NCI-H1436 (cell line): Measurements from ENCODE around the gene CENPE.

Source experiments
- DNase-seq: peaks from one replicate; lab custom pipeline; 2025; lab: John Stamatoyannopoulos, UW

The CENPE gene

GRCh38 chr4:103123114-103123513 is 75.0 kb downstream of the CENPE start:
- no peak for DNase-seq

- no peak for DNase-seq
Observed at GRCh38 chr4:103118166-103118565, 80.0 kb downstream of the CENPE start.

DNA sequence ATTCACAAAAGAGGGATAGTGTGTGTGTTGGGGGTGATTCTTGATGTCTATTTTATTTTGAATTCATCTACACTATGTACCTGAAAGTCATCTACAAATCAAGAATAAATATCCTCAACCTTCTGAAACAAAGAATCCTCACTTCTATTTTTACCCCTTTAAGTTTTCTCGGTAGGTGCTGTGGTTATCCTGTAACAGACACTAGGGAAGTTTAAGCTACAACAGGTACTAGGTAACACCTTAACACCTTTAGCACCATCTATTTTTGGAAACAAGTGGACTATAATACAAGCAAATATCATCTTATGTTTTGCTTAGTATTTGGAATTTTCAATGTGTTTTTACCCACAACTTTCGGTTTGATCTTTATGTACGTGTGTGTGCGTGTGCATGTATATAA is 86.5 kb downstream of the CENPE start:
- DNase-seq = no peak

DNA sequence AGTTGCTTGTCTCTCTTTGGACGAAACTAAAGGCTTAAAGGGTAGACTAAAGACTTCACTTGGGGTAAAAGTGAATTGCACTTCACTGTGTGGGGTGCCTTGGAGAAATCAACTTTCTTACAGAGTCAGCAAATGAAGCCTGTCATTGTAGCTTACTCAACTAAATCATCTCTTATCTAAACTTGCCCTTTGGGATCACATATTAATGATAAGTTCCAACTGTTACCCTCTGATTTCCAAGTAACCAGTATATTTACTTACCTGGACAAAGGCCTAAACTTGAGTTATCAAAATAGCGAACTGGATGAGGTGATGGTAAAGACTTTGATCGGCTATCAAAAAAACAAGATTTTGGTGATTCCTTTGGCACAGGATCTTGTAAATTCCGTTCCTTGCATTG is 89.6 kb downstream of the CENPE start:
- no peak for DNase-seq

GRCh38 chr4:103105558-103106356 is 92.4 kb downstream of the CENPE start:
- no peak for DNase-seq

DNA sequence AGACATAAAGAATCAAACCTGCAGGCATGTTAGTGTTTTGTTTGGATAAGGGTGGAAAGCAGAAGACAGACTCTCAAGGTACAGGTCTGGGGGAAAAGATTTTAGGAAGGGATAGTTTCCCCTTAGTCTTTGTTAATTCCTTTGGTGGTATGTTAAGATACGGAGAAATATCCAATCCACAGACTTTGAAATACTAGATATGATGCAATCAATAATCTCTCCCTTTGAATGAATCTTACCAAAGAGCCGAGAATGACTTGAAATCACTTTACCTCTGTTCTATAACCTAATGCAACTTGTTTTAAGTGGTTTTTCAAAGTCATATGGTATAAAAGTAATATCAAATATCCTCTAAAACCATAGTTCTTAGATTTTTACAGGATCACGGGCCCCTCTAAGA is 93.3 kb downstream of the CENPE start:
- no peak for DNase-seq

GRCh38 chr4:103100691-103101090 is 97.5 kb downstream of the CENPE start:
- no peak for DNase-seq

GRCh38 chr4:103099691-103100392 is 98.3 kb downstream of the CENPE start, which contains the start of gene BDH2:
BDH2 (minus strand) TSS chr4:103099834; CDS start chr4:103096254, 3,580 bp downstream.
- peak; percentile 83 for DNase-seq

- no peak for DNase-seq
Observed at GRCh38 chr4:103098756-103099440, 99.2 kb downstream of the CENPE start.

GRCh38 chr4:103098341-103098740 is 99.8 kb downstream of the CENPE start:
- no peak for DNase-seq

GRCh38 chr4:103097112-103097511 is 101.0 kb downstream of the CENPE start:
- no peak for DNase-seq

- DNase-seq = no peak
Observed at GRCh38 chr4:103095080-103095479, 103.1 kb downstream of the CENPE start.

DNA sequence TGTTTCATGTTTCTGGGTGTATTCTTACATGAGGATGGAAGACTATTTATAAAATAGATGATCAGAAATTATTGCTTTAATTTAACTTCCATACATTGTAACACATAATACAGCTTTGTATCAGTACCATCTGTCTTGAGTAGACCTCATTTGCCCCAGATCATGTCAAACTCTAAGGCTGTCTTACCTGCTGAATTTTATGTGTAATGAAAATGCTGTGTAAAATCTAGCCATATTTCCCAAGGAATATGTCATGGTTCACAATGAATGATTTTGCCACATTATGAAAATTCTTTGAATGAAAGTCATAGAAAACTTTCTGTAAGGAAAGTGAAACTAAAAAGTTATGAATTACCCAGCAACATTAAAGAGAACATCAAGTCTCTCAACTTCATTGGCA is 105.9 kb downstream of the CENPE start:
- DNase-seq = no peak

GRCh38 chr4:103091601-103092223 is 106.4 kb downstream of the CENPE start:
- DNase-seq = peak; percentile 81

DNA sequence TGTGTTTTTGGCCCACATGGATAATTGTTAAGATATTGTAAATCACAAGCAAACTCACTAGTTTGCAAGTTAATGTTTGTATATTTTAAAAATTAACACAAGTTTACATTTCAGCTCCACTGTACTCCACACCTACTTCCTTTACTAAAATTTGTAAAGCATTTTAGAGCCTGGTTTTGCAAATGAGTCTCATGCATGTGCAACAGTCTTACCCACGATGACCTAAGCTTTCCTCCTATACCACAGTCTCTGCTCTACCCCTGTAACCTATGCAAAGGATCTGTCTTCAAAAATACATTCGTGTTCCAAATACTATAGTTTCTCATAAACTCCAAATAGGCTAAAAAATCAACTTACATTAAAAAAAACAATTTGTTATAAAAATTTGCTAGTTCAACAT is 108.7 kb downstream of the CENPE start:
- no peak for DNase-seq

DNA sequence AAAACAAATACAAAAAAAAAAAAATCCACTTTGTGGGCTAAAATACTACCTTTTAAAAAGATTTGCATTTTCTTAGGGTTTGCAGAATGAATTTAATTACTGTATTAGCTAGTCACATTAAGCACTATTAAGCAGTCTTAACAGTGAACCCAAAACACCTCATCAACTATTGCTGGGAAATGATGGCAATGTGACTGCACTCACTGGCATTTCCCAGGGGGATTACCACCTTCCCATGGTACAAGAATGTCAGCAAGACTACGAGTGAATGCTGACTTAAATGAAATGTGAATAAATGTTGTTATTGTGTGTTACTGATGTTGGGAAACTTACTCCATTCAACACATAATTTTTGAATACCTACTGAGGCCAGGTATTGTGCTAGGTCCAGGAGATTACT is 111.6 kb downstream of the CENPE start:
- DNase-seq = no peak

GRCh38 chr4:103085555-103086196 is 112.5 kb downstream of the CENPE start:
- DNase-seq = no peak

GRCh38 chr4:103079621-103080020 is 118.5 kb downstream of the CENPE start:
- no peak for DNase-seq

DNA sequence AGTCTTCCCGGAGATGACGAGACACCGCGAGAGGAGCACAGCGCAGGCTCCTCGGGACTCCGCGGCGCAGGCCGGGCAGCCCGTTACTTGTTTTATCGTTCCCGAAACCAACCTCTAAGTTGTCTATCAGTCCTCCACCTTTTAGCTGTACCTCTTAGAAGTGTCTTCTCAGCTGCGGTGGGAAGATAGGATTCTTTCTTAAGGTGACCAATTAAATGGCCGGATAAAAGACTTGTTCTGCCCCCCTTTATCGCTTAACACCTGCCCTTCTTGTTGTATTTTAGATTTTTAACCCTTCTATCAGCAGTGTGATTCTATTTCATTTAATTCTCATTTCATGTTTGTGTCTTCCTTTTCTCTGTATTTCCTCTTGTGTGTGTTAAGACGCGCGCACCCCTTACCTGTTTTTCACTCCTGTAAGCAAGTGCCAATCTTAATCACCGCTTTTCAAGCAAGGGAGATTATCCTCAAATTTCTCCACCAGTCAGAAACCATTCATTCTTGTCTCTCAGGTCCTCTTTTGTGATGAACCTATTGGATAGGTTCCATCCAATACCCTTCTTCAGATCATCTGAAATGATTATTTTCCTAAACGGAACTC is 121.3 kb downstream of the CENPE start, which contains the start of gene SLC9B2:
TSS of gene SLC9B2 (minus strand) at position 15 of the 601 bp plus-strand sequence. CDS start 9,211 bp downstream, outside the sequence.
- no peak for DNase-seq

- DNase-seq = peak; percentile 36
Observed at GRCh38 chr4:103075894-103076746, 122.0 kb downstream of the CENPE start.
